CD4-positive, alpha-beta T cell treated with Interleukin-1 beta for 1 hour (primary cell): ENCODE data around the gene SLC39A11.

Source experiments
- DNase-seq, 2 donors: peaks; one replicate each; pipeline ENCODE4 v3.0.0-alpha.2; 2020 to 2022

SLC39A11 gene

GRCh38 chr17:72700226-72700625 is 392.3 kb downstream of the SLC39A11 start:
- DNase-seq, result no peak

- DNase-seq, result no peak
These were observed 392.9 kb downstream of the SLC39A11 start for GRCh38 chr17:72699545-72699944.

- no peak for DNase-seq
These were observed 394.8 kb downstream of the SLC39A11 start for GRCh38 chr17:72697602-72698146.

- no peak for DNase-seq
These were observed 395.8 kb downstream of the SLC39A11 start for GRCh38 chr17:72696721-72697120.

GRCh38 chr17:72696156-72696555 is 396.3 kb downstream of the SLC39A11 start:
- no peak for DNase-seq

GRCh38 chr17:72693956-72694355 is 398.5 kb downstream of the SLC39A11 start:
- DNase-seq, result no peak

- DNase-seq, result no peak
These were observed 399.2 kb downstream of the SLC39A11 start for GRCh38 chr17:72693151-72693878.

GRCh38 chr17:72692676-72693075 is 399.8 kb downstream of the SLC39A11 start:
- no peak for DNase-seq

- DNase-seq, result no peak
These were observed 400.9 kb downstream of the SLC39A11 start for GRCh38 chr17:72691586-72691985.

- DNase-seq, result no peak
These were observed 401.5 kb downstream of the SLC39A11 start for GRCh38 chr17:72691017-72691416.

GRCh38 chr17:72687886-72688285 is 404.6 kb downstream of the SLC39A11 start:
- DNase-seq, result no peak

- DNase-seq, result no peak
These were observed 408.0 kb downstream of the SLC39A11 start for GRCh38 chr17:72684405-72685020.

GRCh38 chr17:72683506-72684404 is 408.7 kb downstream of the SLC39A11 start:
- DNase-seq, result no peak

- no peak for DNase-seq
These were observed 409.9 kb downstream of the SLC39A11 start for GRCh38 chr17:72682605-72683004.

- DNase-seq, result no peak
These were observed 410.6 kb downstream of the SLC39A11 start for GRCh38 chr17:72681844-72682243.

GRCh38 chr17:72677714-72678390 is 414.6 kb downstream of the SLC39A11 start:
- no peak for DNase-seq

GRCh38 chr17:72677108-72677507 is 415.4 kb downstream of the SLC39A11 start:
- no peak for DNase-seq

- no peak for DNase-seq
These were observed 419.8 kb downstream of the SLC39A11 start for GRCh38 chr17:72672729-72673128.

- no peak for DNase-seq
These were observed 421.5 kb downstream of the SLC39A11 start for GRCh38 chr17:72671016-72671415.

GRCh38 chr17:72667096-72668063 is 425.1 kb downstream of the SLC39A11 start:
- no peak for DNase-seq
